ENCODE data around the gene TTC8.

GRCh38 chr14:88804035-88804434 lies 20.4 kb upstream of the TTC8 start:
- TF ChIP-seq, protein P1, sequence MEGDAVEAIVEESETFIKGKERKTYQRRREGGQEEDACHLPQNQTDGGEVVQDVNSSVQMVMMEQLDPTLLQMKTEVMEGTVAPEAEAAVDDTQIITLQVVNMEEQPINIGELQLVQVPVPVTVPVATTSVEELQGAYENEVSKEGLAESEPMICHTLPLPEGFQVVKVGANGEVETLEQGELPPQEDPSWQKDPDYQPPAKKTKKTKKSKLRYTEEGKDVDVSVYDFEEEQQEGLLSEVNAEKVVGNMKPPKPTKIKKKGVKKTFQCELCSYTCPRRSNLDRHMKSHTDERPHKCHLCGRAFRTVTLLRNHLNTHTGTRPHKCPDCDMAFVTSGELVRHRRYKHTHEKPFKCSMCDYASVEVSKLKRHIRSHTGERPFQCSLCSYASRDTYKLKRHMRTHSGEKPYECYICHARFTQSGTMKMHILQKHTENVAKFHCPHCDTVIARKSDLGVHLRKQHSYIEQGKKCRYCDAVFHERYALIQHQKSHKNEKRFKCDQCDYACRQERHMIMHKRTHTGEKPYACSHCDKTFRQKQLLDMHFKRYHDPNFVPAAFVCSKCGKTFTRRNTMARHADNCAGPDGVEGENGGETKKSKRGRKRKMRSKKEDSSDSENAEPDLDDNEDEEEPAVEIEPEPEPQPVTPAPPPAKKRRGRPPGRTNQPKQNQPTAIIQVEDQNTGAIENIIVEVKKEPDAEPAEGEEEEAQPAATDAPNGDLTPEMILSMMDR (IDR thresholded peaks at IDR 0.05): no peak
- no peak for TF ChIP-seq POLR2AphosphoS5 (IDR thresholded peaks at IDR 0.05; ENCODE audit: low read depth, low read length)
- no peak for TF ChIP-seq SIN3A (IDR thresholded peaks at IDR 0.05; ENCODE audit: borderline replicate concordance, low read depth, low read length)
- no peak for TF ChIP-seq RFX5 (IDR thresholded peaks at IDR 0.05; ENCODE audit: low read length)
- TF ChIP-seq RAD21 (IDR thresholded peaks at IDR 0.05; ENCODE audit: low read length): no peak

Measured in SK-N-SH (cell line).